Measurements from ENCODE around the gene CPSF7.

The CPSF7 gene

GRCh38 chr11:61353131-61354067, 76.4 kb downstream of the CPSF7 start:
- DNase-seq, result no peak

Measured in NCI-H524 (cell line).